ENCODE results near the gene SYCE3. TPM values are rescaled to one million over a fixed set of nuclear protein-coding genes. Genes with fewer than 3 reads are reported as not detected.
"Not testable (repeated sequence)": the region's sequence is repeated elsewhere in the genome, so short reads cannot be mapped to it uniquely, and the experiment has no call there.

The SYCE3 gene
- total and polyA plus RNA-seq, 3 experiments from 2014 or later: not detected

GRCh38 chr22:50522806-50523438 lies 39.8 kb downstream of the SYCE3 start:
- ChIA-PET CTCF (interaction anchor here (1.0 to 3.6 kb wide), 4 partner anchors 12 to 41 kb away, joined by 3 to 58 read pairs (median 4); partner anchors contain the start of genes NCAPH2 and SYCE3), POLR2A (no interaction called here)
- Histone ChIP-seq H3K4me1 (ENCODE audit: insufficient read depth, low read length) (peaks cover 21% of the 10 kb centered on the region), H3K4me3 (ENCODE audit: low read length) (no peak overlapping the region), H3K9me3 (ENCODE audit: low read length) (no peaks in the 10 kb centered on the region), H3K27me3 (ENCODE audit: insufficient read depth, low read length, poor library complexity, severe bottlenecking) (no peaks in the 10 kb centered on the region), H3K36me3 (ENCODE audit: insufficient read depth, low read length) (peaks cover 3% of the 10 kb centered on the region), H3K27ac (ENCODE audit: low read depth, low read length) (no peak overlapping the region)
- Mint-ChIP-seq H3K36me3 (peaks cover 0 to 46% (median 3%) of the 10 kb centered on the region in 3 donors), H3K4me1 (peaks cover 18 to 27% (median 20%) of the 10 kb centered on the region in 3 donors), H3K4me3 (peak overlapping the region in 3 of 7 donors; percentile 5 to 55 (median 50)), H3K27ac (peak overlapping the region in 1 of 8 donors; percentile 23), H3K27me3 (no peaks in the 10 kb centered on the region), H3K9me3 (no peaks in the 10 kb centered on the region)
- DNase-seq: no peak

GRCh38 chr22:50522208-50522805 lies 40.4 kb downstream of the SYCE3 start:
- Histone ChIP-seq H3K4me3 (ENCODE audit: low read length) (no peak overlapping the region), H3K4me1 (ENCODE audit: insufficient read depth, low read length) (peaks cover 20% of the 10 kb centered on the region), H3K36me3 (ENCODE audit: insufficient read depth, low read length) (peaks cover 9% of the 10 kb centered on the region), H3K27ac (ENCODE audit: low read depth, low read length) (no peak overlapping the region), H3K9me3 (ENCODE audit: low read length) (no peaks in the 10 kb centered on the region), H3K27me3 (ENCODE audit: insufficient read depth, low read length, poor library complexity, severe bottlenecking) (no peaks in the 10 kb centered on the region)
- ChIA-PET CTCF (interaction anchor here (1.0 to 1.1 kb wide), 3 partner anchors 12 to 24 kb away, joined by 3 to 4 read pairs (median 3); partner anchors contain the start of gene NCAPH2), POLR2A (no interaction called here)
- Mint-ChIP-seq H3K27ac (no peak overlapping the region), H3K36me3 (peaks cover 0 to 52% (median 3%) of the 10 kb centered on the region in 3 donors), H3K4me1 (peaks cover 12 to 20% (median 15%) of the 10 kb centered on the region in 3 donors), H3K27me3 (no peaks in the 10 kb centered on the region), H3K9me3 (no peaks in the 10 kb centered on the region), H3K4me3 (no peak overlapping the region)
- DNase-seq: no peak

GRCh38 chr22:50521710-50522109 lies 41.0 kb downstream of the SYCE3 start:
- no peak overlapping the region for H3K4me3 ChIP-seq (ENCODE audit: low read length)
- Mint-ChIP-seq H3K27me3 (no peaks in the 10 kb centered on the region), H3K27ac (no peak overlapping the region), H3K9me3 (no peaks in the 10 kb centered on the region), H3K36me3 (peaks cover 0 to 57% (median 3%) of the 10 kb centered on the region in 3 donors), H3K4me3 (no peak overlapping the region), H3K4me1 (peaks cover 7 to 14% (median 9%) of the 10 kb centered on the region in 3 donors)
- no peaks in the 10 kb centered on the region for H3K27me3 ChIP-seq (ENCODE audit: insufficient read depth, low read length, poor library complexity, severe bottlenecking)
- CTCF ChIA-PET: no interaction called here
- H3K36me3 ChIP-seq (ENCODE audit: insufficient read depth, low read length): peaks cover 9% of the 10 kb centered on the region
- no peak for DNase-seq
- no peak overlapping the region for H3K27ac ChIP-seq (ENCODE audit: low read depth, low read length)
- no peaks in the 10 kb centered on the region for H3K9me3 ChIP-seq (ENCODE audit: low read length)
- POLR2A ChIA-PET: no interaction called here
- peaks cover 14% of the 10 kb centered on the region for H3K4me1 ChIP-seq (ENCODE audit: insufficient read depth, low read length)

GRCh38 chr22:50520826-50521453 lies 41.8 kb downstream of the SYCE3 start:
- no peaks in the 10 kb centered on the region for H3K9me3 Mint-ChIP-seq
- H3K4me3 ChIP-seq (ENCODE audit: low read length): no peak overlapping the region
- H3K27me3 Mint-ChIP-seq: no peaks in the 10 kb centered on the region
- H3K27me3 ChIP-seq (ENCODE audit: insufficient read depth, low read length, poor library complexity, severe bottlenecking): no peaks in the 10 kb centered on the region
- H3K9me3 ChIP-seq (ENCODE audit: low read length): no peaks in the 10 kb centered on the region
- H3K36me3 ChIP-seq (ENCODE audit: insufficient read depth, low read length): peaks cover 13% of the 10 kb centered on the region
- peaks cover 0 to 64% (median 3%) of the 10 kb centered on the region in 3 donors for H3K36me3 Mint-ChIP-seq
- H3K4me1 Mint-ChIP-seq: peaks cover 6 to 14% (median 8%) of the 10 kb centered on the region in 3 donors
- no peak overlapping the region for H3K27ac Mint-ChIP-seq
- H3K4me1 ChIP-seq (ENCODE audit: insufficient read depth, low read length): peaks cover 11% of the 10 kb centered on the region
- H3K27ac ChIP-seq (ENCODE audit: low read depth, low read length): no peak overlapping the region
- POLR2A ChIA-PET: no interaction called here
- DNase-seq: no peak
- H3K4me3 Mint-ChIP-seq: no peak overlapping the region
- CTCF ChIA-PET: no interaction called here

- Mint-ChIP-seq H3K27ac (peak overlapping the region in 1 of 8 donors; percentile 27), H3K4me1 (peaks cover 8 to 19% (median 12%) of the 10 kb centered on the region in 3 donors), H3K36me3 (peaks cover 0 to 69% (median 3%) of the 10 kb centered on the region in 3 donors)
- DNase-seq; POLR2A ChIA-PET; H3K27ac ChIP-seq (ENCODE audit: low read depth, low read length); H3K4me3 ChIP-seq (ENCODE audit: low read length); CTCF ChIA-PET; H3K27me3 ChIP-seq (ENCODE audit: insufficient read depth, low read length, poor library complexity, severe bottlenecking); H3K27me3 Mint-ChIP-seq; H3K9me3 ChIP-seq (ENCODE audit: low read length); H3K4me3 Mint-ChIP-seq; H3K9me3 Mint-ChIP-seq: not testable (repeated sequence)
- peaks cover 11% of the 10 kb centered on the region for H3K4me1 ChIP-seq (ENCODE audit: insufficient read depth, low read length)
- peaks cover 13% of the 10 kb centered on the region for H3K36me3 ChIP-seq (ENCODE audit: insufficient read depth, low read length)
Measured at GRCh38 chr22:50520184-50520583, 42.5 kb downstream of the SYCE3 start.

DNA sequence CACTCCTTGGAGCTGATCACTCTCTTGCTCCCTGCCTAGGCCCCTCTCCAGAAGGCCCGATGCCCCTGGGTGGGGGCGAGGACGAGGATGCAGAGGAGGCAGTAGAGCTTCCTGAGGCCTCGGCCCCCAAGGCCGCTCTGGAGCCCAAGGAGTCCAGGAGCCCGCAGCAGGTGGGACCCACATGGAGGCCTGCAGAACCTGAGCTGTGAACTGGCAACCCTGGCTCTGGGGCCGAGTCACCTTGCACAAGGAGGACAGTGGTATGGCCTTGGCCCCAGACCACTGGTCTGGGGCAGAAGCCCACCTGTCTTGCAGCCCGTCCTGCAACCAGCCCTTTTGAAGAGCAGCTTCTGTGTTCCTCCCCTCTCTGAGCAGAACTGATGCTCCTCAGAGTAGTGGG lies 43.6 kb downstream of the SYCE3 start:
- CTCF ChIA-PET: interaction anchor here (2.8 kb wide), 1 partner anchor 44 kb away, joined by 9 read pairs; the partner anchor contains the start of gene SYCE3

DNA sequence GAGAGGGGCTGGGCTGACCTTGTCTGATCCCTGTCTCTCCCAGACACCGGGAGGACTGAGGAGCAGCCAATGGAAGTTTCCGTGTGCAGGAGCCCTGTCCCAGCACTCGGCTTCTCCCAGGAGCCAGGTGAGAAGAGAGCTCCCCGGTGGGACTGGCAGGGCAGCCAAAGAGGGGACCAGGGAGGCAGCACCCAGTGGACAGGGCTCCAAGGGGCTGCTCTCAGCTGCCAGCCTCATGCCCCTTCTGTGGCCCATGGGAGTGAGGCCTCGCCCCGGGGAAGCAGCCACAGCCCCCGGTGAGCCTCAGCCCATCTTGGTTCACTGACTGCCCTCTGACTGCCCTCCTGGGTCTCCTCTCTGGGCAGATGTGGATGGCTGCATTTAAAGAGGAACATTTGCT lies 44.1 kb downstream of the SYCE3 start:
- no peak overlapping the region for H3K4me3 ChIP-seq (ENCODE audit: low read length)
- no peaks in the 10 kb centered on the region for H3K4me1 ChIP-seq (ENCODE audit: insufficient read depth, low read length)
- Mint-ChIP-seq H3K9me3 (no peaks in the 10 kb centered on the region), H3K27ac (no peak overlapping the region), H3K36me3 (peaks cover 0 to 70% (median 0%) of the 10 kb centered on the region in 3 donors), H3K4me1 (peaks cover 9 to 22% (median 13%) of the 10 kb centered on the region in 3 donors), H3K27me3 (no peaks in the 10 kb centered on the region), H3K4me3 (no peak overlapping the region)
- POLR2A ChIA-PET: no interaction called here
- CTCF ChIA-PET: interaction anchor here (2.8 kb wide), 1 partner anchor 44 kb away, joined by 9 read pairs; the partner anchor contains the start of gene SYCE3
- H3K36me3 ChIP-seq (ENCODE audit: insufficient read depth, low read length): peaks cover 13% of the 10 kb centered on the region
- no peak for DNase-seq
- H3K9me3 ChIP-seq (ENCODE audit: low read length): no peaks in the 10 kb centered on the region
- no peak overlapping the region for H3K27ac ChIP-seq (ENCODE audit: low read depth, low read length)
- no peaks in the 10 kb centered on the region for H3K27me3 ChIP-seq (ENCODE audit: insufficient read depth, low read length, poor library complexity, severe bottlenecking)

More for the DNA sequence above, 43.6 kb downstream of the SYCE3 start:
- no peak overlapping the region for H3K4me3 Mint-ChIP-seq
- H3K27me3 Mint-ChIP-seq: no peaks in the 10 kb centered on the region
- Histone ChIP-seq H3K4me1 (ENCODE audit: insufficient read depth, low read length) (peaks cover 2% of the 10 kb centered on the region), H3K4me3 (ENCODE audit: low read length) (no peak overlapping the region), H3K9me3 (ENCODE audit: low read length) (no peaks in the 10 kb centered on the region), H3K27me3 (ENCODE audit: insufficient read depth, low read length, poor library complexity, severe bottlenecking) (no peaks in the 10 kb centered on the region), H3K36me3 (ENCODE audit: insufficient read depth, low read length) (peaks cover 13% of the 10 kb centered on the region), H3K27ac (ENCODE audit: low read depth, low read length) (no peak overlapping the region)
- POLR2A ChIA-PET: no interaction called here
- H3K4me1 Mint-ChIP-seq: peaks cover 9 to 19% (median 13%) of the 10 kb centered on the region in 3 donors
- H3K36me3 Mint-ChIP-seq: peaks cover 0 to 72% (median 0%) of the 10 kb centered on the region in 3 donors
- no peak for DNase-seq
- H3K27ac Mint-ChIP-seq: peak overlapping the region in 1 of 8 donors; percentile 10
- no peaks in the 10 kb centered on the region for H3K9me3 Mint-ChIP-seq
